Ishikawa (cell line): ENCODE measurements around the gene RNF31.

ENCODE experiments used
- CEBPB ChIP-seq: IDR thresholded peaks from 2 replicates; pipeline ENCODE4 v1.6.1; 2012
- CREB1 ChIP-seq: IDR thresholded peaks from 2 replicates; pipeline ENCODE4 v1.6.1; 2012; ENCODE audit warnings: low read depth
- EGR1 ChIP-seq: IDR thresholded peaks from 2 replicates; pipeline ENCODE4 v1.6.1; 2012
- EP300 ChIP-seq: IDR thresholded peaks from 2 replicates; pipeline ENCODE4 v1.6.1; 2012; ENCODE audit warnings: borderline replicate concordance
- FOXM1 ChIP-seq: IDR thresholded peaks from 2 replicates; pipeline ENCODE4 v1.6.1; 2012; ENCODE audit warnings: low read depth, borderline replicate concordance
- MAX ChIP-seq: IDR thresholded peaks from 2 replicates; pipeline ENCODE4 v1.6.1; 2012
- NFIC ChIP-seq: IDR thresholded peaks from 2 replicates; pipeline ENCODE4 v1.6.1; 2012
- RAD21 ChIP-seq: IDR thresholded peaks from 2 replicates; pipeline ENCODE4 v1.6.1; 2012; ENCODE audit warnings: low read depth
- REST ChIP-seq: IDR thresholded peaks from 2 replicates; pipeline ENCODE4 v1.6.1; 2012; ENCODE audit warnings: low read depth, mild to moderate bottlenecking
- TAF1 ChIP-seq: IDR thresholded peaks from 2 replicates; pipeline ENCODE4 v1.6.1; 2012; ENCODE audit warnings: low read depth, mild to moderate bottlenecking
- TCF12 ChIP-seq: IDR thresholded peaks from 2 replicates; pipeline ENCODE4 v1.6.1; 2012; ENCODE audit warnings: low read depth
- TEAD4 ChIP-seq: IDR thresholded peaks from 2 replicates; pipeline ENCODE4 v1.6.1; 2012
- USF1 ChIP-seq: IDR thresholded peaks from 2 replicates; pipeline ENCODE4 v1.6.1; 2012
- YY1 ChIP-seq: IDR thresholded peaks from 2 replicates; pipeline ENCODE4 v1.6.1; 2012; ENCODE audit warnings: low read depth
- ZBTB7A ChIP-seq: IDR thresholded peaks from 2 replicates; pipeline ENCODE4 v1.6.1; 2012; ENCODE audit warnings: low read depth

Gene RNF31

GRCh38 chr14:24186831-24187538, 39.7 kb downstream of the RNF31 start:
- TF ChIP-seq TCF12 (no peak), CEBPB (no peak), USF1 (no peak), NFIC (no peak), TEAD4 (no peak), MAX (no peak), CREB1 (no peak), RAD21 (no peak), YY1 (no peak), FOXM1 (no peak), TAF1 (no peak), REST (no peak), EP300 (no peak), EGR1 (no peak), ZBTB7A (no peak)

GRCh38 chr14:24187539-24187915, 40.2 kb downstream of the RNF31 start:
- TF ChIP-seq REST: no peak
- no peak for TF ChIP-seq MAX
- TF ChIP-seq TCF12: no peak
- no peak for TF ChIP-seq EP300
- no peak for TF ChIP-seq CEBPB
- no peak for TF ChIP-seq RAD21
- TF ChIP-seq CREB1: no peak
- TF ChIP-seq EGR1: no peak
- no peak for TF ChIP-seq ZBTB7A
- no peak for TF ChIP-seq FOXM1
- TF ChIP-seq USF1: no peak
- TF ChIP-seq YY1: no peak
- TF ChIP-seq TAF1: no peak
- TF ChIP-seq NFIC: no peak

GRCh38 chr14:24188251-24189058, 41.2 kb downstream of the RNF31 start, which contains the start of gene IPO4:
TSS of gene IPO4 (minus strand) at chr14:24188816. CDS start at chr14:24188787, 29 bp downstream.
- TF ChIP-seq ZBTB7A (peak; percentile 93), NFIC (peak; percentile 40; the same call in 1 of the 2 replicates), TEAD4 (peak; percentile 49), CEBPB (no peak), EGR1 (peak; percentile 64), TAF1 (peak; percentile 97), FOXM1 (peak; percentile 48; the same call in 1 of the 2 replicates), EP300 (peak; percentile 62), TCF12 (peak; percentile 85), YY1 (peak; percentile 84), REST (0 out of 2 replicates have a peak, but pooled peaks have one; percentile 25), USF1 (peak; percentile 90), MAX (peak; percentile 99), CREB1 (peak; percentile 40; the same call in 1 of the 2 replicates), RAD21 (peak; percentile 13; the same call in 1 of the 2 replicates)
